ENCODE data around the gene EFCAB6.

Gene EFCAB6

DNA sequence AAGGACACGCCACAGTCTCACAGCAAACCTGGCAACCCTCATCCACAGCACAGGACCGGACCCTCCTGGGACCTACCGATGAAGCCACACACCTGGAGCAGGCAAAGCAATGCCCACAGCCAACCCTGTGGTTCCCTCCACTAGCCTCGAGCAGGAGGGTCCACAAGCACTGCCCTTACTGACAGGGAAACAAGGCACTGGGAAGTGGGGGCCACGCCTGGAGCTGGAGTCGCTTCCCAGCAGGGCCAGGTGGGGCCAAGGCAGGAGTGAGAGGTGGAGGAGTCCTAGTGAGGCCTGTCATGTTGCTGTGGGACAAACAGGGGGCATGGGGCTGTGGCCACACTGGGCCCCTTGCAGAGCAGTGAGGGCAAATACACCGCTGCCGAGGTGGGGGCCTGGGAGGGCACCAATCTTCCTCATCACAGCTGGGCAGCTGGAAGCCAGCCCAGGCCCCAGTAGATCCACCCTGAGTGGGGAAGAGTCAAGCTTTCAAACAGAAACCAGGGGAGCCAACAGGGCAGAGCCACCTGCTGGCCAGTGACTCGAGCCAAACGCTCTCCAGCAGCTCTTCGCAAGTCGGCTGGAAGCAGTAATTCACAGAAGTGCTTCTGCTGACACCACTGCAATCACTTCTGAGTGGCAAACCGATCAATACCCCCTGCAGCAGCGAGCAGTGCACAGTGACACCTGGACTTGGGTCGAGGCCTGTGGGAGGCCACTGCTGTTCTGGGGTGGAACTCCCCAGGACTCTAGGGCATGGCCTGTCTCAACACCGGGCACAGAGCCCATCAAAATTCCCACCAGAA is 36.5 kb upstream of the EFCAB6 start:
- ChIA-PET POLR2A (ENCODE audit: low non-redundant PET) (no interaction called here), CTCF (interaction anchor here (0.5 to 0.6 kb wide), 3 partner anchors 21 to 1297 kb away, joined by 3 read pairs; no protein-coding TSS in a partner anchor)
- H3K27ac ChIP-seq, result no peak overlapping the region
- TF ChIP-seq, protein P1, sequence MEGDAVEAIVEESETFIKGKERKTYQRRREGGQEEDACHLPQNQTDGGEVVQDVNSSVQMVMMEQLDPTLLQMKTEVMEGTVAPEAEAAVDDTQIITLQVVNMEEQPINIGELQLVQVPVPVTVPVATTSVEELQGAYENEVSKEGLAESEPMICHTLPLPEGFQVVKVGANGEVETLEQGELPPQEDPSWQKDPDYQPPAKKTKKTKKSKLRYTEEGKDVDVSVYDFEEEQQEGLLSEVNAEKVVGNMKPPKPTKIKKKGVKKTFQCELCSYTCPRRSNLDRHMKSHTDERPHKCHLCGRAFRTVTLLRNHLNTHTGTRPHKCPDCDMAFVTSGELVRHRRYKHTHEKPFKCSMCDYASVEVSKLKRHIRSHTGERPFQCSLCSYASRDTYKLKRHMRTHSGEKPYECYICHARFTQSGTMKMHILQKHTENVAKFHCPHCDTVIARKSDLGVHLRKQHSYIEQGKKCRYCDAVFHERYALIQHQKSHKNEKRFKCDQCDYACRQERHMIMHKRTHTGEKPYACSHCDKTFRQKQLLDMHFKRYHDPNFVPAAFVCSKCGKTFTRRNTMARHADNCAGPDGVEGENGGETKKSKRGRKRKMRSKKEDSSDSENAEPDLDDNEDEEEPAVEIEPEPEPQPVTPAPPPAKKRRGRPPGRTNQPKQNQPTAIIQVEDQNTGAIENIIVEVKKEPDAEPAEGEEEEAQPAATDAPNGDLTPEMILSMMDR (conservative IDR thresholded peaks at IDR 0.05; ENCODE audit: low read depth), result no peak
- no peak for DNase-seq (ENCODE audit: low spot score)

DNA sequence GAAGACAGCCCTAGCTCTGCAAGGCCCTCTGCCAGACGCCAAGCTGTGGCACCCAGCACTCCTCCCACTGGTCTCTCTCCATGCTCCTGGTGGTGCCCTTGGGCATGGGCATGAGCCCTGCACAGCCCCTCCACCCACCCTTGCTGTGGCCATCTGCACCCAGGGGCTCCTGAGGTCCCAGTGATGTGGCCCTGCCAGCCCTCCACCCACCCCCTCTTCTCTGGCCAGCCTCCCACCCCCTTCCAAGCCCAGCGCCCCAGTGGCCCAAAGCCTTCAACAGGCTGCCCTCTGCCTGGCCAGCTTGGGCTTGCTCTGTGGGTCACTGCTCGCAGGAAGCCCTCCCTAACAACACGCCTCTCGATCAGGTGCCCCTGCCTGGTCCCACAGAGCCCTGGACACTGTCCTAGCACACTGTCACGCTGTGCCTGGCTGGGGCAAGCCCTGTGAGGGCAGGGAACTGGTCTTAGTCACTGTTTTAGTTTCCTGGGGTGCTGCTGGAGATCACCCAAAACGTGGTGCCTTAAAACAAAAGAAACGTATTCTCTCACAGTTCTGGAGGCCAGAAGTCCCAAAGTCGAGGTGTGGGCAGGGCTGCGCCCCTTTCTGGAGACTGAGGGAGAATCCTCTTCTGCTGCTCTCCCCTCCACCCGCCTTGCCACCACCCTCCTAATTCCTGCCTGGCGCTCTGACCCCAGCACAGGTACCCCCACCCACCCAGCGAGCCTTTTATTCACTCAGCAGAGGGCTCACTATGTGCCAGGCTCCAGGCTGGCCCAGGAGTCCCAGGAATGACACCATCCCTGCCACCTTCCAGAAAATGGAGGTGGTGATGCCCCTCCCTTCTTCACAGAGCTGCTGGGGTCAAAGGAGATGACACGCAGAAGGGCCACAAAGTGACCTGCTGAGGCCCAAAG is 35.5 kb upstream of the EFCAB6 start:
- CTCF ChIA-PET, result no interaction called here
- DNase-seq (ENCODE audit: low spot score), result no peak
- H3K27ac ChIP-seq, result no peak overlapping the region
- TF ChIP-seq, protein P1 (conservative IDR thresholded peaks at IDR 0.05; ENCODE audit: low read depth), result no peak
- POLR2A ChIA-PET (ENCODE audit: low non-redundant PET), result no interaction called here

DNA sequence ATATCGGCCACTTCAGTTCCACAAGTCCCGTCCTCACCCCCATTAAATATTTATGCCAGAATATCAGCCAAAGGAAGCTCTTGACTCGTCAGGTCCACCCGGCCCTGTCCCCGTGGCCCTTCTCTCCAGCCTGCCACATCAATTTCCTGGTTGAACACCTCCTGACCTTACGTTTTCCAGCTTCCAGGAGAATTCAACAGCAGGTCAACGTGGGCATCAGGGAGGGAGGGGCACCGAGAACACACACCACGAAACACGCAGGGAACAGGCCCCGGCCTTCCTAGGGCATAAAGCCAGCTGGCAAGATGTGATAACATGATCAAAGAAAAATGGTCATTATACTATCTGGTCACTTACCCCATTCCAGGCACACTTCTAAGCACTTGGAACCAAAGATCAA is 34.9 kb upstream of the EFCAB6 start:
- CTCF ChIA-PET, result no interaction called here
- DNase-seq (ENCODE audit: low spot score), result no peak
- TF ChIP-seq, protein P1 (conservative IDR thresholded peaks at IDR 0.05; ENCODE audit: low read depth), result no peak
- H3K27ac ChIP-seq, result no peak overlapping the region
- POLR2A ChIA-PET (ENCODE audit: low non-redundant PET), result no interaction called here

DNA sequence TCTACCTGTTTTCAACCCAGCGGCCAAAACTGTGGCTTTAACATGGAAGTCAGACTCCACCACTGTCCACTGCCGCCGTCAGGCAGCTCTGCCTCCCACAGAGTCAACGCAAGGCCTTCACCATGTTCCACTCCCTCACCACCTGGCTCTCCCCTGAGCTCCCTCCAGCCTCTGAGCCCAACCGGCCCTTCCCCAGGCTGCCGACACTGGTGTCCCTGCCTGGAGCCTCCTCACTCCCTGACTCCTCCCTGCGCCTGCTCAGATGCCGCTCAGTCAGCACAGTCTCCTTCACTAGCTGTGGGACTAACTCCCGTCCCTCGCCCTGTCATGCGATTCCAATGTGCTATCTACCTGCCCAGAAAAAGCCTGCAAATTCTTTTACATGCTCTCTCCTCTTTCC is 33.9 kb upstream of the EFCAB6 start:
- TF ChIP-seq, protein P1 (conservative IDR thresholded peaks at IDR 0.05; ENCODE audit: low read depth), result no peak
- DNase-seq (ENCODE audit: low spot score), result no peak
- no peak overlapping the region for H3K27ac ChIP-seq
- CTCF ChIA-PET, result no interaction called here
- POLR2A ChIA-PET (ENCODE audit: low non-redundant PET), result no interaction called here

DNA sequence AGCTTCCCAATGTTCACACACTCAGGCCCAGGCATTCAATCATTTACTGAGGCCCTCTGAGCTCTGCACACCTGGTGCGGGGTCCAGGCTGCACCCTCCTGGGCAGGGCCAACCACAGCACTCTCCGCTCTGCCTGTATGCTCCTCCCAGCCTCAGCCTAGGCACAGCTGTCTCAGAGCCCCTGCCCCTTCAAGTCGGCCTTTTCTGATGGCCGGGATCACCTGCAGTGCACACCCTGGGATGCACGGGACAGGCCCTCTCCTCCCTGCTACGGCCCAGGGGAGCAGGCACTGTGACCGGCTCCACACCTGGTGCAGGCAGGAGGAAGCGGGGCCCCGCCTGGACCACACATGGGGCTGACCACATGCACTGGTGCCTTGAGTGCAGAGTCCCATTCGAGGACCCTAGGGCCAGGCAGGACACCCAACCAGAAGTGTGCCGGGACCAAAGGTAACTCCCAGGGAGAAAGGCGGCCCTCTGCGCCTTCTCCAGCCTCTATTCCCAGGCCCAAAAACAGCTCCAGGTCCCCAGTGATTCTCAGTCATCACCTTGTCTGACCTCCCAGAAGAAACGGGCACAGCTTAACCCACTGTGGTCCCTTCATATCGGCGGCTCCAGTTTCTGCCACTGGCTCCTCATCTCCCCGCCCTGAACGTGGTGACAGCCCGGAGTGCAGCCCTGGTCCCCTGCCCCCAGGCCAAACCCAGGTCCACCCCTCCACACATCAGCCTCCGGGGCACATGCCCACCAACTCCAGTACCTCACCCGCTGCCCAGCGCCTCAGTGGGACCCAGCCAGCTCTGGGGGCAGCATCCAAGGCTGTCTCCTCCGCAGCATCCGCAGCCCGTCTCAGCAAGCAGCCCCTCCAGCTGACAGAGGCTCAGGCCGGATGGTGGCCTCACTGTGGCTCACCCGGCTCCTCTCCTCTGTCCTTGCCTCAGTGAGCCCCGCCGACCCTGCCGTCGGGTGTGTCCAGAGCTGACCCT is 32.7 kb upstream of the EFCAB6 start:
- CTCF ChIA-PET, result no interaction called here
- TF ChIP-seq, protein P1 (conservative IDR thresholded peaks at IDR 0.05; ENCODE audit: low read depth), result no peak
- DNase-seq (ENCODE audit: low spot score), result no peak
- H3K27ac ChIP-seq, result no peak overlapping the region
- POLR2A ChIA-PET (ENCODE audit: low non-redundant PET), result no interaction called here

Data from RWPE1 (cell line).